C4-2B (cell line): ENCODE data around the gene CTNNA2.

Source experiments
- CTCF ChIP-seq: fragments of 450-650 bp; conservative IDR thresholded peaks from 2 replicates; pipeline ENCODE4 v1.5.1; 2017; ENCODE audit warnings: mild to moderate bottlenecking
- ZFX ChIP-seq: fragments of 450-650 bp; IDR thresholded peaks from 2 replicates; pipeline ENCODE4 v1.6.1; 2017

GRCh38 chr2:79513711-79514110 is 860 bp downstream of the CTNNA2 start:
- TF ChIP-seq CTCF: no peak
- TF ChIP-seq ZFX: no peak
